HEK293 (cell line): Measurements from ENCODE around the gene ZCCHC24.
"Not testable (repeated sequence)": the region's sequence is repeated elsewhere in the genome, so short reads cannot be mapped to it uniquely, and the experiment has no call there.

Experiments used
- CTCF ChIP-seq: fragments of 450-650 bp; formaldehyde crosslinking; IDR thresholded peaks from 2 replicates; pipeline ENCODE4 v1.5.1; 2016; ENCODE audit warnings: missing biosample characterization, missing genetic modification characterization
- YY1 ChIP-seq: fragments of 450-650 bp; formaldehyde crosslinking; IDR thresholded peaks from 2 replicates; pipeline ENCODE4 v1.5.1; 2018; ENCODE audit warnings: missing biosample characterization, missing genetic modification characterization
- ZBTB7A ChIP-seq: fragments of 450-650 bp; formaldehyde crosslinking; IDR thresholded peaks from 2 replicates; pipeline ENCODE4 v1.5.1; 2016; ENCODE audit warnings: low read depth, missing biosample characterization, missing genetic modification characterization
- ZFP41 ChIP-seq: fragments of 450-650 bp; formaldehyde crosslinking; IDR thresholded peaks from 2 replicates; pipeline ENCODE4 v1.5.1; 2016; ENCODE audit warnings: missing biosample characterization, missing genetic modification characterization, borderline replicate concordance
- ZNF274 ChIP-seq, 2 experiments: fragments of 200-500 bp in 1 of 2; fragments of 450-650 bp in 1 of 2; sonication (Bioruptor generic) in 1 of 2; formaldehyde crosslinking in 1 of 2; IDR thresholded peaks; 2 replicates each; pipeline versions ENCODE4 v1.5.1 to v1.6.1; 2014 to 2016; ENCODE audit warnings: borderline replicate concordance in 1 of 2, inconsistent platforms in 1 of 2, low read length in 1 of 2, missing biosample characterization in 1 of 2, missing genetic modification characterization in 1 of 2
- ZNF501 ChIP-seq: fragments of 450-650 bp; formaldehyde crosslinking; IDR thresholded peaks from 2 replicates; pipeline ENCODE4 v1.5.1; 2016; ENCODE audit warnings: missing biosample characterization, missing genetic modification characterization
- ZNF623 ChIP-seq: fragments of 450-650 bp; formaldehyde crosslinking; IDR thresholded peaks from 2 replicates; pipeline ENCODE4 v1.5.1; 2016; ENCODE audit warnings: missing biosample characterization, missing genetic modification characterization

GRCh38 chr10:79447249-79447648 lies 1.8 kb upstream of the ZCCHC24 start:
- not testable (repeated sequence) for TF ChIP-seq CTCF (tag by site-specific recombination); YY1 (tag by site-specific recombination); ZFP41 (tag by site-specific recombination); ZNF623 (tag by site-specific recombination); ZNF274 (IDR thresholded peaks at IDR 0.05; ENCODE audit: low read length); ZNF274 (tag by site-specific recombination; IDR thresholded peaks at IDR 0.05; ENCODE audit: borderline replicate concordance); ZBTB7A; ZNF501 (tag by site-specific recombination)
